AG04450 (cell line): ENCODE results near the gene USP17L19. TPM values are rescaled to one million over a fixed set of nuclear protein-coding genes. Genes with fewer than 3 reads are reported as not detected.
"Not testable (repeated sequence)": the region's sequence is repeated elsewhere in the genome, so short reads cannot be mapped to it uniquely, and the experiment has no call there.

Experiments used
- CTCF ChIA-PET: fragments of 300-600, 350-600 bp; formaldehyde crosslinking; extraction: SDS; loops from one replicate; lab custom pipeline; 2022; ENCODE audit warnings: antibody characterized with exemption, inconsistent platforms; lab: Charles Lee
- POLR2A ChIA-PET: fragments of 350-600 bp; formaldehyde crosslinking; extraction: SDS; loops from one replicate; lab custom pipeline; 2021; ENCODE audit warnings: antibody characterized with exemption, inconsistent platforms; lab: Yijun Ruan, JAX
- DNase-seq: peaks from one replicate; pipeline ENCODE4 v3.0.0-alpha.2; 2011; ENCODE audit warnings: low read depth, low spot score
- H3K27ac ChIP-seq: one replicate; pipeline ENCODE4 v1.5.1; 2012; ENCODE audit warnings: low read depth, low read length, control low read depth
- H3K27me3 ChIP-seq: one replicate; pipeline ENCODE4 v1.6.0; 2012; ENCODE audit warnings: low read length; ENCODE audit not compliant: control insufficient read depth, insufficient read depth
- H3K4me3 ChIP-seq: 2 replicates; pipeline ENCODE4 v1.5.1; 2011; ENCODE audit warnings: mild to moderate bottlenecking, low read depth, low read length, control low read depth
- H3K9me3 ChIP-seq: 2 replicates; pipeline ENCODE4 v1.5.1; 2012; ENCODE audit warnings: low read length; ENCODE audit not compliant: control insufficient read depth, insufficient read depth
- polyA plus RNA-seq: library from polyadenylated mRNA; depleted of rRNA; stranded (reverse); fragments of >200 nt; gene quantifications from 2 replicates; pipeline ENCODE4 v1.2.3, GENCODE V29; 2011; rRNA removed

USP17L19 gene
- polyA plus RNA-seq, 1 experiment, result not detected

GRCh38 chr4:9262572-9262971, 9.4 kb downstream of the USP17L19 start, which contains the start of gene USP17L21:
Gene USP17L21 (plus strand): TSS chr4:9262872. CDS start chr4:9262872, 0 bp downstream.
- H3K4me3 ChIP-seq, POLR2A ChIA-PET, H3K27me3 ChIP-seq: not testable (repeated sequence)

GRCh38 chr4:9267319-9267718, 14.1 kb downstream of the USP17L19 start, which contains the start of gene USP17L22:
Gene USP17L22 (plus strand): TSS chr4:9267619. CDS start chr4:9267619, 0 bp downstream.
- DNase-seq, H3K4me3 ChIP-seq, CTCF ChIA-PET, H3K9me3 ChIP-seq, H3K27ac ChIP-seq, POLR2A ChIA-PET, H3K27me3 ChIP-seq: not testable (repeated sequence)

More at GRCh38 chr4:9262572-9262971, 9.4 kb downstream of the USP17L19 start, which contains the start of gene USP17L21:
- CTCF ChIA-PET, DNase-seq, H3K27ac ChIP-seq, H3K9me3 ChIP-seq: not testable (repeated sequence)

GRCh38 chr4:9271719-9272118, 18.5 kb downstream of the USP17L19 start:
- CTCF ChIA-PET, result not testable (repeated sequence)

More at GRCh38 chr4:9271719-9272118, 18.5 kb downstream of the USP17L19 start:
- H3K27me3 ChIP-seq, H3K27ac ChIP-seq, POLR2A ChIA-PET, H3K4me3 ChIP-seq, H3K9me3 ChIP-seq, DNase-seq: not testable (repeated sequence)

Other genes starting within 250 kb of the USP17L19 start
- gene FAM90A26, start 83.0 kb upstream of the USP17L19 start, polyA plus RNA-seq, result not detected in 2 replicates
- not detected in 2 replicates for gene USP17L10, start 42.7 kb upstream of the USP17L19 start, polyA plus RNA-seq
- gene USP17L11, start 38.0 kb upstream of the USP17L19 start, polyA plus RNA-seq, result not detected in 2 replicates
- gene USP17L12, start 33.2 kb upstream of the USP17L19 start, polyA plus RNA-seq, result not detected in 2 replicates
- gene USP17L13, start 28.5 kb upstream of the USP17L19 start, polyA plus RNA-seq, result not detected in 2 replicates
- gene USP17L15, start 19.0 kb upstream of the USP17L19 start, polyA plus RNA-seq, result not detected in 2 replicates
- not detected in 2 replicates for gene USP17L17, start 9.5 kb upstream of the USP17L19 start, polyA plus RNA-seq
- not detected in 2 replicates for gene USP17L18, start 4.7 kb upstream of the USP17L19 start, polyA plus RNA-seq
- gene USP17L20, start 4.7 kb downstream of the USP17L19 start, polyA plus RNA-seq, result not detected in 2 replicates
- not detected in 2 replicates for gene USP17L21, start 9.5 kb downstream of the USP17L19 start, polyA plus RNA-seq
- gene USP17L22, start 14.2 kb downstream of the USP17L19 start, polyA plus RNA-seq, result not detected in 2 replicates
- not detected in 2 replicates for gene USP17L24, start 71.8 kb downstream of the USP17L19 start, polyA plus RNA-seq
- gene USP17L25, start 76.5 kb downstream of the USP17L19 start, polyA plus RNA-seq, result not detected in 2 replicates
- gene USP17L26, start 81.3 kb downstream of the USP17L19 start, polyA plus RNA-seq, result not detected in 2 replicates
- not detected in 2 replicates for gene USP17L5, start 86.0 kb downstream of the USP17L19 start, polyA plus RNA-seq
- not detected in 2 replicates for gene USP17L27, start 90.8 kb downstream of the USP17L19 start, polyA plus RNA-seq
- not detected in 2 replicates for gene USP17L28, start 95.5 kb downstream of the USP17L19 start, polyA plus RNA-seq
- gene USP17L29, start 100.3 kb downstream of the USP17L19 start, polyA plus RNA-seq, result not detected in 2 replicates
- not detected in 2 replicates for gene USP17L30, start 109.8 kb downstream of the USP17L19 start, polyA plus RNA-seq
- not detected in 2 replicates for gene DEFB131A, start 191.0 kb downstream of the USP17L19 start, polyA plus RNA-seq